Thyroid gland (tissue), 4 donors: ENCODE measurements around the gene HHATL.

Experiments
- POLR2A ChIP-seq, 2 donors: fragments of 450-650 bp; IDR thresholded peaks; one replicate each; pipeline ENCODE4 v1.6.1; 2017; ENCODE audit warnings: antibody characterized with exemption in 2 of 2, mild to moderate bottlenecking in 2 of 2, moderate library complexity in 1 of 2
- TF ChIP-seq, protein P1 (sequence below), 6 experiments: fragments of 200-600 bp in 3 of 6; fragments of 450-650 bp in 3 of 6; sonication (generic) in 3 of 6; IDR thresholded peaks; one replicate each; pipeline ENCODE4 v1.5.1; 2016 to 2019; ENCODE audit warnings: antibody characterized with exemption in 6 of 6, mild to moderate bottlenecking in 2 of 6, inconsistent platforms in 1 of 6, moderate library complexity in 1 of 6

DNA sequence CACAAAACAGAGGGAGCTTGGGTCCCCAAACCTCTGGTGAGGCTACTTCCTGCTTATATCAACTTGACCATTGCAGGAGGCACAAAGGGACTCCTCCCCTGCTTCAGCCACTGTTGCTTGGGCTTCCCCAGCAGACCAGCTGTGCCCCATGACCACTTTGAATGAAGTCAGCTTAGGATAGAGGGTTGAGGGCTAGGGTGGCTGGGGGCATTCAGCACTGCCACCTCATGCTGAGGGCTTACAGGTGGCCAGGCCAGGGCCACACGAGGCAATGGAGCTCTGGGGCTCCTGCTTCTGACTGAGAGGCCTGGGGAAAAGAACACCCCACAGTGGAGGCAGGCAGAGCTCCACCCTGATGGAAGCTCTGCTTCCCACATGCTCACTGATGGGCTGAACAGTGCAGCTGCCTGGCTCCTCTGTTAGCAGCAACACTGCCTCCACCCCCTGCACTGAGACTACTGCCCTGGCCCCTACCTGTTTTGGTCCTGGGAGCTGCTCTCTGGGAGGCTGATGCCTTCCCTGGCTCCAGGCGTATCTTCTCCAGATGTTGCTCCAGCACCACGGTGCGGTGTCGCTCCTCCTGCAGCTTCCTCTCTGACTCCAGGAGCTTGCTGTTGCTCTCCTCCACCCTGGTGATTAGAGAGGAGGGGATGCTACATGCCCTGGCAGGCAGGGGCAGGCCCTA lies 10.2 kb upstream of the HHATL start:
- TF ChIP-seq, protein P1, sequence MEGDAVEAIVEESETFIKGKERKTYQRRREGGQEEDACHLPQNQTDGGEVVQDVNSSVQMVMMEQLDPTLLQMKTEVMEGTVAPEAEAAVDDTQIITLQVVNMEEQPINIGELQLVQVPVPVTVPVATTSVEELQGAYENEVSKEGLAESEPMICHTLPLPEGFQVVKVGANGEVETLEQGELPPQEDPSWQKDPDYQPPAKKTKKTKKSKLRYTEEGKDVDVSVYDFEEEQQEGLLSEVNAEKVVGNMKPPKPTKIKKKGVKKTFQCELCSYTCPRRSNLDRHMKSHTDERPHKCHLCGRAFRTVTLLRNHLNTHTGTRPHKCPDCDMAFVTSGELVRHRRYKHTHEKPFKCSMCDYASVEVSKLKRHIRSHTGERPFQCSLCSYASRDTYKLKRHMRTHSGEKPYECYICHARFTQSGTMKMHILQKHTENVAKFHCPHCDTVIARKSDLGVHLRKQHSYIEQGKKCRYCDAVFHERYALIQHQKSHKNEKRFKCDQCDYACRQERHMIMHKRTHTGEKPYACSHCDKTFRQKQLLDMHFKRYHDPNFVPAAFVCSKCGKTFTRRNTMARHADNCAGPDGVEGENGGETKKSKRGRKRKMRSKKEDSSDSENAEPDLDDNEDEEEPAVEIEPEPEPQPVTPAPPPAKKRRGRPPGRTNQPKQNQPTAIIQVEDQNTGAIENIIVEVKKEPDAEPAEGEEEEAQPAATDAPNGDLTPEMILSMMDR (IDR thresholded peaks at IDR 0.05): no peak
- no peak for TF ChIP-seq POLR2A (IDR thresholded peaks at IDR 0.05)
